Measurements from ENCODE around the gene ZBTB7C.

ZBTB7C gene

GRCh38 chr18:48061781-48062570 lies 347.2 kb downstream of the ZBTB7C start:
- CTCF ChIA-PET = interaction anchor here (0.5 to 1.1 kb wide), 4 partner anchors 285 to 385 kb away, joined by 3 to 4 read pairs (median 3); no protein-coding TSS in a partner anchor
- Histone ChIP-seq H3K27ac (ENCODE audit: extremely low read depth, low read depth, low read length) (no peak overlapping the region), H3K36me3 (ENCODE audit: control insufficient read depth in 2 of 2, insufficient read depth in 1 of 2, low read length in 2 of 2) (no peaks in the 10 kb centered on the region), H3K4me1 (ENCODE audit: control insufficient read depth, insufficient read depth, low read length) (no peaks in the 10 kb centered on the region; the same call in 1 of the 2 replicates), H3K9me3 (ENCODE audit: control insufficient read depth, insufficient read depth, low read depth, low read length) (no peaks in the 10 kb centered on the region), H3K4me3 (ENCODE audit: low read depth, low read length) (no peak overlapping the region)
- POLR2A ChIA-PET = no interaction called here
- TF ChIP-seq HIC1 (tag by site-specific recombination; IDR thresholded peaks at IDR 0.05) (no peak), ZNF473 (tag by site-specific recombination; IDR thresholded peaks at IDR 0.05) (no peak), ZNF155 (tag by site-specific recombination; IDR thresholded peaks at IDR 0.05) (no peak), ZNF184 (tag by site-specific recombination; IDR thresholded peaks at IDR 0.05) (no peak), IKZF3 (tag by site-specific recombination; IDR thresholded peaks at IDR 0.05) (no peak), ZSCAN30 (tag by site-specific recombination; IDR thresholded peaks at IDR 0.05) (no peak), ZNF16 (tag by site-specific recombination; IDR thresholded peaks at IDR 0.05; ENCODE audit: low read depth) (no peak), ZNF366 (tag by site-specific recombination; conservative IDR thresholded peaks at IDR 0.05) (no peak), SALL2 (tag by site-specific recombination; IDR thresholded peaks at IDR 0.05; ENCODE audit: borderline replicate concordance) (no peak), ZBTB11 (tag by site-specific recombination; conservative IDR thresholded peaks at IDR 0.05; ENCODE audit: low read depth) (no peak), MYNN (tag by site-specific recombination; IDR thresholded peaks at IDR 0.05; ENCODE audit: borderline replicate concordance) (no peak), OSR2 (tag by site-specific recombination; IDR thresholded peaks at IDR 0.05) (no peak), HOXA7 (CRISPR knock-in tag; IDR thresholded peaks at IDR 0.05; ENCODE audit: borderline replicate concordance) (no peak), ZFP37 (tag by site-specific recombination; IDR thresholded peaks at IDR 0.05) (no peak), ZNF658 (tag by site-specific recombination; IDR thresholded peaks at IDR 0.05) (no peak), ZNF169 (tag by site-specific recombination; IDR thresholded peaks at IDR 0.05) (no peak), ZNF768 (tag by site-specific recombination; IDR thresholded peaks at IDR 0.05) (no peak)

- H3K9me3 ChIP-seq (ENCODE audit: control insufficient read depth, insufficient read depth, low read depth, low read length) = no peaks in the 10 kb centered on the region
- H3K36me3 ChIP-seq (ENCODE audit: control insufficient read depth in 2 of 2, insufficient read depth in 1 of 2, low read length in 2 of 2) = no peaks in the 10 kb centered on the region
- ChIA-PET CTCF (interaction anchor here (0.6 to 1.1 kb wide), 3 partner anchors 97 to 386 kb away, joined by 3 to 4 read pairs (median 3); no protein-coding TSS in a partner anchor), POLR2A (no interaction called here)
- no peak overlapping the region for H3K4me3 ChIP-seq (ENCODE audit: low read depth, low read length)
- no peak overlapping the region for H3K27ac ChIP-seq (ENCODE audit: extremely low read depth, low read depth, low read length)
- no peaks in the 10 kb centered on the region; the same call in 1 of the 2 replicates for H3K4me1 ChIP-seq (ENCODE audit: control insufficient read depth, insufficient read depth, low read length)
- TF ChIP-seq ZSCAN23 (tag by site-specific recombination; IDR thresholded peaks at IDR 0.05) (no peak), ZIC2 (tag by site-specific recombination; IDR thresholded peaks at IDR 0.05) (no peak), ZNF24 (tag by site-specific recombination; IDR thresholded peaks at IDR 0.05) (no peak), CTCF (tag by site-specific recombination; IDR thresholded peaks at IDR 0.05) (no peak), KLF1 (tag by site-specific recombination; IDR thresholded peaks at IDR 0.05) (no peak), ZNF776 (tag by site-specific recombination; IDR thresholded peaks at IDR 0.05; ENCODE audit: borderline replicate concordance) (no peak), ZNF274 (IDR thresholded peaks at IDR 0.05; ENCODE audit: low read length) (no peak), ZNF274 (tag by site-specific recombination; IDR thresholded peaks at IDR 0.05; ENCODE audit: borderline replicate concordance) (no peak), TRIM28 (IDR thresholded peaks at IDR 0.05; ENCODE audit: borderline replicate concordance, low read length) (no peak), ZNF211 (tag by site-specific recombination; IDR thresholded peaks at IDR 0.05; ENCODE audit: low read depth) (no peak), ZNF155 (tag by site-specific recombination; IDR thresholded peaks at IDR 0.05) (no peak), ZNF175 (tag by site-specific recombination; IDR thresholded peaks at IDR 0.05) (no peak), ZBTB48 (tag by site-specific recombination; IDR thresholded peaks at IDR 0.05) (no peak), ZSCAN30 (tag by site-specific recombination; IDR thresholded peaks at IDR 0.05) (no peak), ZNF521 (tag by site-specific recombination; IDR thresholded peaks at IDR 0.05) (no peak)
Observed at GRCh38 chr18:48060970-48061369, 348.2 kb downstream of the ZBTB7C start.
